Measurements from ENCODE around the gene DPP7.

DPP7 gene

DNA sequence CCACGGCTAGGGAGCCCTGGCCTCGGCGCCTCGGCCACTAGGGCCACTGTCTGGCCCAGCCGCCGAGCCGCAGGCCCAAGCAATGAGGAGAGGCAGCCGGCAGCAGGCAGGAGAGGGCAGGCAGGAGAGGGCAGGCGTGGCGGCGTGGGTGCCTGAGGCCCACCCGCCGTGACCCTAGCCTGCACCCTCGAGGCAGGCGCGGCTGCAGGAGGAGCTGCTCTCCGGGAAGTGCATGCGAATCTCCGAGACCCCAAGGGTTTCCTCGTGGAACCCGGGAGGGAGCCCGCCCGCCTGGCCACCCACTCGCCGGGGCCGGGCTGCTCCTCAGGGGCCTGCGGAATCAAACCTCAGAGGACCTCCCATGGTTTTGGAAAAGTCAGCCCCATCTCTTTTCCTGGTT lies 33.7 kb upstream of the DPP7 start:
- no peak for DNase-seq (ENCODE audit: low read depth, low spot score)
- no peak overlapping the region for H3K4me3 ChIP-seq (ENCODE audit: low read depth, low read length)
- in situ Hi-C loops (cut with HindIII; ENCODE audit: low sequenced_read_pairs): no loop called here
- no peak for TF ChIP-seq CTCF (IDR thresholded peaks at IDR 0.05; ENCODE audit: low read depth, low read length)

DNA sequence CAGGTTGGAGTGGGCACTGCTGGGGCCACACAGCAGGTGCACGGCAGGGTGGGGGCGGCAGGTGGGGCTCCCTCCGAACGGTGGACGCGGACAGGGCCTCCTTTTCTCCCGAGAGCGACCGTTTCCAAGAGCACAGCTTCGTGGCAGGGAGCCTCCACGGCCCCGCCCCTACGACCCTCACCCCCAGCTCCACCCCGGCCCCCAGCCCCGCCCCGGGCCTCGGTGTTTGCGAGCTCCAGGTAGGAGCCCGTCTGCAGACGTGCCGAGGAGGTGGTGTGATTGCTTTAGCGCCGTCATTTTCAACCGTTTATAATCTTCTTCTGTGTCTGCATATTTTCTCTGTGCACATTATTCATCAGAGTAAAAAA lies 33.2 kb upstream of the DPP7 start:
- in situ Hi-C loops (cut with HindIII; ENCODE audit: low sequenced_read_pairs): no loop called here
- DNase-seq (ENCODE audit: low read depth, low spot score): no peak
- no peak for TF ChIP-seq CTCF (IDR thresholded peaks at IDR 0.05; ENCODE audit: low read depth, low read length)
- no peak overlapping the region for H3K4me3 ChIP-seq (ENCODE audit: low read depth, low read length)

DNA sequence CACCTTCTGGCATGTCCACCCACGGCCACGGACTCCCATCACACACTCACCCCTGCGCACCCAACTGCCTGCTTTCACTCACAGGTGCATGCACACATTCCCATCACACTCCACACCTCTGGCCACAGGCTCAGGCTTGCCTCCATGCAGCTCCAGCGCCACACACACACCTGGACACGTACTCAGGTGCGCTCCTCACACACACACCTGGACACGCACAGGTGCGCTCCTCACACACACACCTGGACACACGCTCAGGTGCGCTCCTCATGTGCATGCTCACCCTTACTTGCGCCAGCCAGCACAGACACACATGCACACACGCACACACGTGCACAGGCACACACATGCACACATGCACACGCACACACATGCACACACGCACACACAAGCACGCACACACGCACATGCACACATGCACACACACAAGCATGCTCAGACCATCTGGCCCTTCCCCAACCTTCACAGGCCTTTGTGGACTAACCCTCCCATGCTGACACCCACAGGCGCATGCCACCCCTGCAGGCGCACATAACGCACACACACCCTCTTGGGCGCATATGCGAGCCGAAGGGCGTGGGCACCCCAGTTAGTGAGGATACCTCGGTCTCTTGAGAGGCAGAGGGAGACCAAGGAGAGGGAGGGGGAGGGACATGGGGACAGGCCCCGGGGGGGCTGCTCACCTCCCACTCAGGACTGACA lies 32.7 kb upstream of the DPP7 start:
- no peak overlapping the region for H3K4me3 ChIP-seq (ENCODE audit: low read depth, low read length)
- DNase-seq (ENCODE audit: low read depth, low spot score): no peak
- TF ChIP-seq CTCF (IDR thresholded peaks at IDR 0.05; ENCODE audit: low read depth, low read length): no peak
- in situ Hi-C loops (cut with HindIII; ENCODE audit: low sequenced_read_pairs): no loop called here

DNA sequence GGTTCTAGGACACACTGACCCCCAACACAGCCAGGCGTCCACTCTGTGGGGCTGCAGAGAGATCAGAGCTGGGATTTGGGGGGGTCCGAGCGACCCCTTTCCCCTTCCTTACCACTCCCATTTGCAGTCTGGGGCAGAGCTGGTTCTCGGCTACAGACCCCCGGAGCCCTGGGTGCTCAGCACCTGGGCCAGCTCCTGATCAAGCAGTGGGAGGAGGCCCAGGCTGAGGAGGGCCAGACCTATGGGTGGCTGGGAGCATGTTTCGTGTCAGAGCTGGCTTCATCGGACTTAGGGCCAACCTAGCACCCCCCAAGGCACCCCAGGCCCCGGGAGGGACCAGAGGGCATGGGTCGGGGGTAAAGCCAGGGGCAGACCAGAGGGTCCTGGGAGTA lies 32.0 kb upstream of the DPP7 start:
- no peak overlapping the region for H3K4me3 ChIP-seq (ENCODE audit: low read depth, low read length)
- in situ Hi-C loops (cut with HindIII; ENCODE audit: low sequenced_read_pairs): no loop called here
- no peak for TF ChIP-seq CTCF (IDR thresholded peaks at IDR 0.05; ENCODE audit: low read depth, low read length)
- no peak for DNase-seq (ENCODE audit: low read depth, low spot score)

- H3K4me3 ChIP-seq (ENCODE audit: low read depth, low read length): no peak overlapping the region
- DNase-seq (ENCODE audit: low read depth, low spot score): no peak
- no peak for TF ChIP-seq CTCF (IDR thresholded peaks at IDR 0.05; ENCODE audit: low read depth, low read length)
- in situ Hi-C loops (cut with HindIII; ENCODE audit: low sequenced_read_pairs): no loop called here
Observed at GRCh38 chr9:137145731-137146526, 31.4 kb upstream of the DPP7 start.

- TF ChIP-seq CTCF (IDR thresholded peaks at IDR 0.05; ENCODE audit: low read depth, low read length): no peak
- DNase-seq (ENCODE audit: low read depth, low spot score): no peak
- no peak overlapping the region for H3K4me3 ChIP-seq (ENCODE audit: low read depth, low read length)
- in situ Hi-C loops (cut with HindIII; ENCODE audit: low sequenced_read_pairs): no loop called here
Observed at GRCh38 chr9:137143459-137143858, 28.9 kb upstream of the DPP7 start.
